HG03280 (cell line): ENCODE data around the gene XRCC5.
"Not testable (repeated sequence)": the region's sequence is repeated elsewhere in the genome, so short reads cannot be mapped to it uniquely, and the experiment has no call there.

Source experiments
- ATAC-seq: cut with Tn5 transposase; IDR thresholded peaks from one replicate; pipeline ENCODE4 v1.9.1; 2021; ENCODE audit warnings: mild to moderate bottlenecking, moderate library complexity; ENCODE audit not compliant: unreplicated experiment

The XRCC5 gene

DNA sequence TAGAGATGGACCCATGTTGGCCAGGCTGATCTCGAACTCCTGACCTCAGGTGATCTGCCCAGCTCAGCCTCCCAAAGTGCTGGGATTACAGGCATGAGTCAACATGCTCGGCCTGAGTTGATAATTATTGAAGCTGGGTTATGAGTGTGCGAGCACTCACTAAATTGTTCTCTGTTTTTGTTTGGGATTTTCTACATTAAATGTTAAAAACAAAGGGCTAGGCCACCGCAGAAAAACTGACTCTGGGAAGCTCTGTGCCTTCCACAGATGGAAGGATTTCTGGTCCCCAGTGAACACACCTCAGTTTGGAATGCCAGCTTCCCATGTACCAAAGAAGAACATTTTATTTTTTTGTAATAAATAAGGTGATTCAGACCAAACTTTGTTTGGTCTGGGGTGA lies 83.0 kb downstream of the XRCC5 start:
- no peak for ATAC-seq

- no peak for ATAC-seq
Observed at GRCh38 chr2:216192931-216193330, 83.8 kb downstream of the XRCC5 start.

- no peak for ATAC-seq
Observed at GRCh38 chr2:216194013-216194412, 84.9 kb downstream of the XRCC5 start.

DNA sequence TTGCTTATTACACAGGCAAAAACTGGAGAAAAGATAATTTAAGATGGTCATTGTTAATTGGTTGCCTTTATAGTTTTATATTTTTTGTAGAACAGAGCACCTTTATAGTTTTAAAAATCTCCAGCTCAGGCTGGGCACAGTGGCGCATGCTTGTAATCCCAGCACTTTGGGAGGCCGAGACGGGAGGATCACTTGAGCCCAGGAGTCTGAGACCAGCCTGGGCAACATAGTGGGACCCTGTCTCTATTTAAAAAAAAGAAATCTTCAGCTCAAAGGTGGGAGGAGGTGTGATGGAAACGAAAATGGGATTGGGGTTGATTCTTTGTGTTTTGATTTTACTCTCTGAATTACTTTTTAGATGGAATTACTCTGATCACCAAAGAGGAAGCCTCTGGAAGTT lies 85.4 kb downstream of the XRCC5 start:
- ATAC-seq: no peak

GRCh38 chr2:216195565-216196029 lies 86.4 kb downstream of the XRCC5 start:
- ATAC-seq: no peak

DNA sequence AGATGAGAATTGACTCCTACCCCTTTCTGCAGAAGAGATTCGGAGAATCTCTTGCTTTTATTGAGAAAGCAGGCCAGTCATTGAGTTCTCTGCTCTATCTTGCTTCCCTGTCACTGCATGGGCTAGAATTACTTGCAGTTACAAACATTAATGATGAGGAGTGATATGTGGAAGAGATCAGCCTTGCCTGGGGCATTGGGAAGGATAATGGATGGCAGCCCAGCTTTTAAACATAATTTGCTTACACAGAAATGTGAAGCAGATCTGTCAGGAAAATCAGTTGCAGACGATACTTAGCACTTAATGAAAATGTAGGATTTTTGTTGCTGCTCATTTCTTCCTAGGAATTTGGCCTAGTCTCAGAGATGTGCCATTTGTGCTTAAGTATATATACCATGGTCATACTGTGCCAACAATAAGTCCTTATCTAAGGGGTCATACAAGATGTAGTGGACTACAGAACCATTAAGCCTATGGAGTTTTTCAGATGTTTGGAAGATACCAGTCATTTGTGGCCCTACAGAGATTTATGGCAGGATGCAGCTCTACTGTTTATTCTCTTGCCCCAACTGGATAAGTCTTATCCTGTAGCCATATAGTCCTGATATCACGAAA lies 92.7 kb downstream of the XRCC5 start:
- ATAC-seq: no peak

GRCh38 chr2:216202626-216203250 lies 93.6 kb downstream of the XRCC5 start:
- no peak for ATAC-seq

DNA sequence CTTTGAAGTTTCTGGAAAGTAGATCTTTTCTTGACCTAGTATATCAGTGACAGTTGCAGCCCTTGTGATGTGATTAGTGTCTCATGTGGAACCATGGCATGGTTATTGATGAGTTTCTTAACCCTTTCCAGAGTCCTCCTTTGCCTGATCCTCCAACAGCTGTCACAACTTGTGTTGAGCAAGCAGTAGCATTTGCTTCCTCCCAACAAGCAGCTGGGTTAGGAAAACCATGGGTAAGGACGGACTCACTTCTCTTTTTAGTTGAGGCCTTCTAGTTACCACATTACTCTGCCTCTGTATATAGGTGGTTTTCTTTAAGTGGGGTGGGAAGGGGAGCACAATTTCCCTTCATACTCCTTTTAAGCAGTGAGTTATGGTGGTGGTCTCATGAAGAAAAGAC lies 96.3 kb downstream of the XRCC5 start:
- peak; percentile 2 for ATAC-seq

GRCh38 chr2:216206041-216206703 lies 97.0 kb downstream of the XRCC5 start:
- peak; percentile 79 for ATAC-seq

- ATAC-seq: peak; percentile 17
Observed at GRCh38 chr2:216206821-216207220, 97.7 kb downstream of the XRCC5 start.

DNA sequence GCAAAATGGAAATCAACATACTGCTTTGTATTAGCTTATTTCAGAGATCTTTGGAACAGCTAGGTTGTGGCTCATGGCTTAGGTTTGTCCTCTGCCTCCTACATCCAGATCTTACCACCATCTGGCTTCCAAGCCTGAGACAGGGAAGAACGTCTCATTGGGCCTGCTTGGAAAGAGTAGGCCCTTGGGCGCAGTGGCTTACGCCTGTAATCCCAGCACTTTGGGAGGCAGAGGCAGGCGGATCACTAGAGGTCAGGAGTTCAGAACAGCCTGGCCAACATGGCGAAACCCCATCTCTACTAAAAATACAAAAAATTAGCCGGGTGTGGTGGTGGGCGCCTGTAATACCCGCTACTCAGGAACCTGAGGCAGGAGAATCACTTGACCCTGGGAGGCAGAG lies 99.5 kb downstream of the XRCC5 start:
- not testable (repeated sequence) for ATAC-seq

- ATAC-seq: no peak
Observed at GRCh38 chr2:216210701-216211540, 101.8 kb downstream of the XRCC5 start.

GRCh38 chr2:216211614-216212145 lies 102.5 kb downstream of the XRCC5 start:
- ATAC-seq: no peak

GRCh38 chr2:216214768-216215167 lies 105.6 kb downstream of the XRCC5 start:
- no peak for ATAC-seq

DNA sequence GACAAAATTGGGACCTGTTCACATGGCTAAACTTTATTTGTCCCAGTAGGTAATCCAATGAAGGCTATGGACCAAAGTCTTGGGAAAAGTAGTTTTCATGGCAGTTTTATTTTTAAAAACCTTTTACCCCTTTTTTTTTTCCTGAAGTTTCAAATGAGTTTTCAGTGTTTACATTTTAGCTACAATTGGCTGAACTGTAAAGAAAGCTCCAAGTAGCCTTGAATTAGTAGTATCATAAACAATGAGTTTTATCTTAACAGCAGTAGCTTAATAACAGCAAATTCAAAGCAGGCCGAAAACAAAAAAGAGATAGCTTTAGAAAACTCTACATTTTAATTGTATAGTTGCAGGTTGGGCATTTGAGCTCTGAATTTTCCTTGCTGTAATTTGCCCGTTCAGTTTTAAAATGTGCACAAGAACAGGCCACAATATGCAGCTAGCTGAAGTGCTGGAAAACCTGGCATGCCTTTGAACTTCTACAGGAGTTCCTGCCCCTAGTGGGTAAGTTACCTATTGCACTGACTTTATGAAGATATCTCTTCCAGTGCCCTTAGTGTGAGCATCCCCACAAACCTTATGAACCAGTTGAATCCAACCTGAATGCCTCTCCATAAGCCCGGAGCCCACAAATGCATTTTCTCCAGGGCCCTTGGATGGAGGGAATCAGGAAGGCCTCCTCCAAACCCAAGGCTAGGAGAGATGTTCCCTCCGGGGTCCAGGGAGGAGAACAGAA lies 106.7 kb downstream of the XRCC5 start:
- ATAC-seq: peak; percentile 45

- ATAC-seq: no peak
Observed at GRCh38 chr2:216216951-216217903, 108.1 kb downstream of the XRCC5 start.

- peak; percentile 49 for ATAC-seq
Observed at GRCh38 chr2:216217904-216218260, 108.7 kb downstream of the XRCC5 start.

DNA sequence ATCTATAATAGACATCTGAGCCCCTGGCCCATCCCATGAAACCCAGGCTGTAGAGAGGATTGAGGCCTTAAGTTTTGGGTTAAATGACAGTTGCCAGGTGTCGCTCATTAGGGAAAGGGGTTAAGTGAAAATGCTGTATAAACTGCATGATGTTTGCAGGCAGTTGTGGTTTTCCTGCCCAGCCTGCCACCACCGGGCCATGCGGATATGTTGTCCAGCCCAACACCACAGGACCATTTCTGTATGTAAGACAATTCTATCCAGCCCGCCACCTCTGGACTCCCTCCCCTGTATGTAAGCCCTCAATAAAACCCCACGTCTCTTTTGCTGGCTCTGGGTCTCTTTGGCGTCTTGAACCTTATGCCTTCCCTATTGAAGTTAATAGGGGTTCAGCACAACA lies 110.7 kb downstream of the XRCC5 start:
- no peak for ATAC-seq

- no peak for ATAC-seq
Observed at GRCh38 chr2:216220976-216221375, 111.8 kb downstream of the XRCC5 start.
